SH-SY5Y (cell line): ENCODE results near the gene SLC39A6.

Experiments used
- GATA2 ChIP-seq: IDR thresholded peaks from 2 replicates; pipeline ENCODE4 v1.6.1; 2011; ENCODE audit warnings: mild to moderate bottlenecking, low read depth, low read length
- GATA3 ChIP-seq: IDR thresholded peaks from 2 replicates; pipeline ENCODE4 v1.6.1; 2011; ENCODE audit warnings: low read depth, mild to moderate bottlenecking, low read length, moderate library complexity

SLC39A6 gene

DNA sequence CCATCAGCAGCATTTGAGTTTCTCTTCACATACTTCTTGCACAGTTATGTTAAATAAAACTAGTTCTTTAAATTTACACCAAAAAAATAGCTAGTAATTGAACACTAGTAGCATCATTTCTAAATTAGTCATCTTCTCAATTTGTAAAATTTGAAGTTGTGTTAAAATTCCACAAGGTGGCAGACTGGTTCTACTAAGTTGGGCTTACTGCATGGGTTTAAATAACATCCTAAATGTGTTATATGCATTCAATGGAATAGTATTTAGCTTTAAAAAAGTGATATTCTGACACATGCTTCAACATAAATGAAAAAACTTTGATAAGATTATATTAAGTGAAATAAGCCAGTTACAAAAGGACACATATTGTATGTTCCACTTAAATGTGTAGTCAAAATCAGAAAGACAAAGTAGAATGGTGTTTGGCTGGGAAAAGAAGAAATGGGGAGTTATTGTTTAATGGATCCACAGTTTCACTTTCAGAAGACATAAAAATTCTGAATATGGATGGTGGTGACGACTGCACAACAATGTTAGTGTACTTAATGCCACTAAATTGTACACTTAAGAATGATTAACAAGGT, 33.1 kb downstream of the SLC39A6 start:
- TF ChIP-seq GATA2 (no peak), GATA3 (no peak)

DNA sequence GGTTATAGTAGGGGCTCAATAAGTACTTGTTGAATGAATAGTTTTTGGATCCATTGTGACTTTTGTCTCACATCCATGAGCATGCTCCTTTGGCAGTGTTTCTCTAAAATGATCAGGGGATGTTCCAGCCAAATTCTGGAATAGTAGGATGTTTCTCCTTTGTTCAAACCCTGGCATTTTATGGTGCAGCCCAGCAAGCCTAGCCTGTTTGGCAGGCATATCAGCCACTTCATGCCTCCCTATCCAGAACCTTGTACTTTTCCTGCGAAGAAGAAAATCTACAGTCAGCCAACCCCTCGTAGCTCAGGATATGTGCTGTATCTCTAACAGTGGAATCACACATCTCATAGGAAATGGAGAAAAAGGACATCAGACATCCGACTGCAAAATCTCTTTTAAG, 34.7 kb downstream of the SLC39A6 start:
- TF ChIP-seq GATA3 (no peak), GATA2 (no peak)

DNA sequence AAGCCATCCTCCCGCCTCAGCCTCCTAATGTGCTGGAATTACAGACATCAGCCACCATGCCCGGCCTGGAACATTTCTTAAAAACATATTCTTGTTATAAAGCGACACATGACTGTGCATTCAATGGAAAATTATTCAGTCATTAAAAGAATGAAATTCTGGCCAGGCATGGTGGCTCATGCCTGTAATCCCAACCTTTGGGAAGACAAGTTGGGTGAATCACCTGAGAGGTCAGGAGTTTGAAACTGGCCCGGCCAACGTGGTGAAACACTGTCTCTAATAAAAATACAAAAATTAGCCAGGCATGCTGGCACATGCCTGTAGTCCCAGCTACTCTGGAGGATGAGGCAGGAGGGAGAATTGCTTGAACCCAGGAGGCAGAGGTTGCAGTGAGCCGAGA, 40.1 kb downstream of the SLC39A6 start:
- TF ChIP-seq GATA3, result no peak

DNA sequence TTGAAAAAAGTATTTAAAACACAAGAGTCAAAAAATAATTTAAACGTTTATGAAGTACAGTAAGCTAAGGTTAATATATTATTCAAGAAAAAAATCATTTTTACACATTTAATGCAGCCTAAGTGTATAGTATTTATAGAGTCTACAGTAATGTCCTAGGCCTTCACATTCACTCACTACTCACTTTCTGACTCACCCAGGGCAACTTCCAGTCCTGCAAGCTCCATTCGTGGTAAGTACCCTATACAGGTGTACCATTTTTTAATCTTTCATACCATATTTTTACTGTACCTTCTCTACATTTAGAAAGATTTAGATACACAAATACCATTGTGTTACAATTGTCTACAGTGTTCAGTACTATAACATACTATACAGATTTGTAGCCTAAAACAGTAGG, 40.9 kb downstream of the SLC39A6 start:
- no peak for TF ChIP-seq GATA2

DNA sequence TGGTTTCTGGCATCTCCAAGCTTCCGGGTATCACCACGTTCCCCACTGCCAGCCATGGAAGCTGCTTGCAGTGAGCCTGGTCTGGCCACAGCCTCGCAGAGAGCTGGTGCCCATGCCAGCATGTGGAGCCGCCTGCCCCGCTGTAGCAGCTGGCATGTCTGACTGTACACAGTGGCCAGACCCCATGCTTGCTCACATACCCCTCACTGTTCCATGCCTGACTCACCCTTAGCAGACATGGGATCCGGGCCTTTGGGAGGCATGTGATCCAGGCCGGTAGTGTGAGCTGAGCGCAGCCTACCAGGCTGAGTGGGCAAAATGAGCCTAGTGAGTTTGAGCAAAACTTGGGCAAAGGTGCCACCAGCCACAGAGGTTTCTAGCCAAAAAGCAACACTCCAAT, 43.0 kb downstream of the SLC39A6 start:
- TF ChIP-seq GATA2, result no peak
- no peak for TF ChIP-seq GATA3

DNA sequence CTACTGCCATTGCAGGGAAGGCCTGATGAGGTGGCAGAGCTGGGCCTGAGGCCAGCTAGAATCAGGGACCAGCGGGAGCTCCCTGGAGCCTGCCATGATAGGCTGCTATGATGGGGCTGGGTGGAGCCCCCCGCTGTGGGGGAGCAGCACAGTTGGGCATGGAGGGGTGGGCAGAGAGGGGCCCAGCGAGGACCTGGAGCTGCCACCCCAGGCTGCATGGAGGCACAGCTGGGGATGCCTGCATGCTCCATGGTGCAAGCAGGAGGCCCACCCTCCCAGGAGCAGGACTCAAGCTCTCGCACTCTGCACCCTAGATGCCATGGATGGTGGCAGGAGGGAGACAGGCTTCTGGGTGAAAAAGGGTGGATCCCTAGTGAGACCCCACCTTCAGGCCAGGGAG, 43.9 kb downstream of the SLC39A6 start:
- no peak for TF ChIP-seq GATA2
- TF ChIP-seq GATA3, result no peak

DNA sequence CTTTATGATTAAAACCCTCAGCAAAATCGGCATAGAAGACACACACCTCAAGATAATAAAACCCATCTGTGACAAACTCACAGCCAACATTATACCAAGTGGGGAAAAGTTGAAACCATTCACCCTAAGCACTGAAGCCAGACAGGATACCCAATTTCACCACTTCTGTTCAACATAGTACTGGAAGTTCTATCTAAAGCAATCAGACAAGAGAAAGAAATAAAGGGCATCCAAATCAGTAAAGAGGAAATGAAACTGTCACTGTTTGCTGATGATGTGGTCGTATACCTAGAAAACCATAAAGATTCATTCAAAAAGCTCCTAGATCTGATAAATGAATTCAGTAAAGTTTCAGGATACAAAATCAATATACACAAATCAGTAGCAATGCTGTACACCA, 45.4 kb downstream of the SLC39A6 start:
- TF ChIP-seq GATA3 (no peak), GATA2 (no peak)

DNA sequence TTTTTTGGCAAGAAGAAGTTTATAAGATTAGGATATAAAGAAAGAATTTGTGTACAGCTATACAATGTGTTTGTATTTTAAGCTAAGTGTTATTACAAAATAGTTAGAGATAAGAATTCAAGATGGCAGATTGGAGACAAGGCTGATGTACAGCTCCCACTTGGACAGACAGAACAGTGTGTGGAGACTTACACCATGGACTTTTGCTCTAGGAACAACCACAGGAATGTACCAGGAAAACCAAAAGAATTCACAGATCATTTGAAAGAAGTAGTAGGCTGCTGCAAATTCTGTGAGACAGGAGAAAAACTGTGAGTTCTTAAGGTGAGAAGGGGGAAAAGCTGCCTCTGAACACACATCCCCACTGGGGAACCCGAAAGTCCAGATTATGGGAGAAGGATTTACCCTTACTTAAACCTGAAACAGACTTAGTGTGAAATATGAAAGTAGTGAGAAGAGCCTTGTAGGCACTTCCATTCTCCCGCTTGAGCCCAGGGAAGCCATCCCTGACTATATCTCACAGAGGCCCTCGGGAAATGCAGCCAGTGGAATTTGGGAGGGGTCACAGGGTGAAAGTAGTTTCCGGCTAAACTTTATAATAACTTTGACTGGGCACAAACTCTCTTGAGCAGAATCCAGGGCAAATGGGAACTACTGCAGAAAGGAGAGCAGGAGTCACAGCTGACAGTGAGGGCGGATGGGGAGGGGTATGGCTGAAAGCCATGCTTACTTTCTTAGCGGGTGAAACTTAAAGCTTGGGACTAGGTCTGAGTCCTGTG, 50.2 kb downstream of the SLC39A6 start:
- no peak for TF ChIP-seq GATA2
- TF ChIP-seq GATA3, result no peak

DNA sequence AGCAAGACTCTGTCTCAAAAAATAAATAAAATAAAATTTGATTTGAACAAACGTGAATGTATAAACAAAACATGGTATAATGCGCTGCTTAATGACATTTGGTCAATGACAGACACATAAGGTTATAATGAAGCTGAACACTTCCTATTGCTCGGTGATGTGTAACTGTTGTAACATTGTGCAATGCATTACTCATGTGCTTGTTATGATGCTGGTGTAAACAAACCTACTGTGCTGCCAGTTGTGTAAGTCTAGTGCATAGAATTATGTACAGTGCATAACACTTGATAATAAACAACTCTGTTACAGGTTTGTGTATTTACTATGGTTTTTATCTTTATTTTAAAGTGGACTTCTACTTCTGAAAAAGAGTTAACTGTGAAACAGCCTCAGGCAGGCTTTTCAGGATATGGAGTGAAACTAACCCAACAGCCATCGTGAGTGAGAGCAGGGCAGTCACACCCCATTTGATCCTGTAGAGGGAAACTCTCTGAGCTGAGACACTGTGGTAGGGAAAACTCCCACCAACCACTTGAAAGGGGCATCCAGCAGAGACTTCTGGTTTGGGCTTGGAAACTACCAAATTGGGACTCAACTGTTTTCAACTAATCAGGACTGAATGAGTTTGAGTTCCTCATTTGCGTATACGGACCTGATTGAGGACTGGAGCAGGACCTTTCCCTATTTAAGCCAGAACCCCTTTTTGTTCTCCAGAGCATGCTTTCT, 53.1 kb downstream of the SLC39A6 start:
- no peak for TF ChIP-seq GATA3
- no peak for TF ChIP-seq GATA2

DNA sequence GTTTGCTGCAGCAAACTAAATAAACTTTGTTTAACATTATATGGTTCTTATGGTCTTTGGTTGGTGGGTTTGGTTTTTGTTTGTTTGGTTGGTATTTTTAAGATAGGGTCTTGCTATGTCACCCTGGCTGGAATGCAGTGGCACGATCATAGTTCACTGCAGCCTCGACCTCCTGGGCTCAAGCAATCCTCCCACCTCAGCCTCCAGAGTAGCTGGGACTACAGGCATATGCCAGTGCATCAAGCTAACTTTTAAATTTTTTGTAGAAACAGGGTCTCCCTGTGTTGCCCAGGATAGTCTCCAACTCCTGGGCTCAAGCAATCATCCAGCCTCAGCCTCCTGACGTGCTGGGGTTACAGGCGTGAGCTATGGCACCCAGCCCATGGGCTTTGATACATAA, 54.7 kb downstream of the SLC39A6 start:
- TF ChIP-seq GATA3 (no peak), GATA2 (no peak)

DNA sequence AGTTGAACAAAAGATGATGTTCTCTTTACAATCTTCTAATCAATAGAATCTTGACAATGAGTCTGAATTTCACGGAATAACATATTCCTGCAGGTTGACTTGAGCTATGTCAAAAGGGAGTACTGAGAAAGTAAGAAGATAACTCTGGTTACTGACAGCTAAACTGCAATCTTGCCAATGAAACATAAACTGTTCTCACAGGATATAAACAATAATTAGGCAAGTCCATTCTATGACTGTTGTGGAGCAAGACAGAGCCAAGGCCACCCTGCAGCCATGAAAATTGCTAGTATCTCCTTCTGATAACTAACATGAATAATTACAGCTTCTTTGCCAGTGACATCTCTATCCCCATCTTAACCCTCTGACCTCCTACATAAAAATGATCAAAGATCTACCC, 55.5 kb downstream of the SLC39A6 start:
- TF ChIP-seq GATA3, result no peak
- no peak for TF ChIP-seq GATA2

DNA sequence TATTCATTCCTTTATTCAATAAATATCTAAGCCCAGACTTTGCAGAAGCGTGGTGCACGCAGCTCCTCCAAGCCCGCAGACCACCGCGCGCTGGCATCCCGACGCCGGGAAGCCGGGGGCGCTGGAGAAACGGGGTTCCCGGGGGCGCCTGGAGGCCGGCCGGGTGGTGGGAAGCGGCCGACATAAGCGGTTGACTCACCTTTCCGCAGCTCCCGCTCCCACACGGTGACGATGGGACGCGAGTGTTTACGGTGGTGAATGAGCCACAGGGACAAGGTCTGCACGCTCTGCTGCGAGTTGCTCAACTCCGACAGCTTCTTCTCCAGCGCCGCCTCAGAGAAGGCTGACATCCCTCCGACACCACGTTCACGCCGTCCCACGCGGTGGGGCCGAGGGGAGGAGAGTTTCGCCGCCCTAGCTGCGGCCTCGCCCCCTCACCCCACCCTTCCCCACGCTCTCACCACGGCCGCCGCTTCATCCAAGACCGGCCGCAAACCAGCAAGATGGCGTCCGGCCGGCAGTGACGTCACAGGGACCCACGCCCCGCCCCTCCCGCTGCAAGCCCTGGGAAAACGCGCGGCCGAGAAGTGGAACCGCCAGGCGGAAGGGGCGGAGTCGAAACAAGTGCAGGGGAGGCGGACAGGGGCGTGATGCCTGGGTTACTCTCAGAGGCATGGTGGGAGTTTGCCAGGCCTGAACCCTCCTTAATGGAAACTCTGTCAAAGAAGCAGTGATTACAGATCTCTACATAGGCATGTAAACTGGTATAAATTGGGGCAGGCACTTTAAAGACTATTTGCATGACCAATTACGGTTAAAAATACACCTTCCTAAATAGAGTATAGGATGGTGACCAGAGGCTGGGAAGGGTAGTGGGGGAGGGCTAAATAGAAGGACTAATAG, 61.8 kb downstream of the SLC39A6 start, which contains the start of gene RPRD1A:
RPRD1A (minus strand) TSS at position 505 of the 903 bp plus-strand sequence; CDS start at position 350, 155 bp downstream.
- TF ChIP-seq GATA3 (no peak), GATA2 (no peak)

DNA sequence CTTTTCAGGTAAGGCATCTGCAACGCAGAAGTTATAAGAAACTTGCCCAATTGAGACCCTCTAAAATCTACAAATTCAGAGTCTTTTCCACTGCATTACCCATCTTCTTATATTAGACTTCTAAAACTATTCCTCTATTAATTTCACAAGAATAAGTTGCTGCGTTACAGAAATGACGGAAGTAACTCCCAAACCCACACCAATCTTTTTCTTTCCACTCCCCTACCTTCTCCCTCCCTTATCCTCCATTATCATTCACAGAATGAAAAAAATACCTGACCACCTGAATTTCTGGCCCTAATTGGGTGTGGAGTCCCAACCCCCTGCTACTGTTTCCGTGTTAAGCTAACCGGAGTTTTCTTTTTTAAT, 62.5 kb downstream of the SLC39A6 start:
- TF ChIP-seq GATA2 (no peak), GATA3 (no peak)

DNA sequence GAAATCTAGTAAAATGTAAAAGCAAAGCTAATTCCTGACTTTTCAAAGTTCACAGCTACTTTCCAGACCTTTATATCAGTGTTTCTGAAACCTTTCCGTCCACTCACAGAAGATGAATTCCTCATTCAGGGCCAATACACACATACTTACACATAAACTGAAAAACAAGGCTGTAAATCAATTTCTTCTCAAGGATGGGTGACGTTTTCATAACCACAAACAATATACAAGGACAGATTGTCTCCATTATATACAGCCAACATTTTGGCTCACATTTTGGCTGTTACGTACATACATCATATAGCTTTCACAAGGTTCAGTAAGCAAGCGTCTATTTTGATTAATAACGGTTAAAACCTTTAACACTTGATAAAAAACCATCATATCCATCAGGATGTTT, 63.1 kb downstream of the SLC39A6 start:
- TF ChIP-seq GATA3 (no peak), GATA2 (no peak)
